HUES48 (cell line): Measurements from ENCODE around the gene UST.

ENCODE experiments used
- H3K27ac ChIP-seq: one replicate; pipeline ENCODE4 v1.7.0; 2013; ENCODE audit warnings: low read depth, low read length, inconsistent platforms
- H3K27me3 ChIP-seq: 2 replicates; pipeline ENCODE4 v1.6.1; 2013; ENCODE audit warnings: mild to moderate bottlenecking, low read length; ENCODE audit not compliant: control insufficient read depth, insufficient read depth
- H3K36me3 ChIP-seq: 2 replicates; pipeline ENCODE4 v1.6.1; 2013; ENCODE audit warnings: low read length; ENCODE audit not compliant: control insufficient read depth, insufficient read depth
- H3K4me1 ChIP-seq: 2 replicates; pipeline ENCODE4 v1.6.1; 2013; ENCODE audit warnings: mild to moderate bottlenecking, low read length; ENCODE audit not compliant: control insufficient read depth, insufficient read depth
- H3K4me3 ChIP-seq: 2 replicates; pipeline ENCODE4 v1.5.1; 2013; ENCODE audit warnings: mild to moderate bottlenecking, low read depth, low read length
- H3K9ac ChIP-seq: 2 replicates; pipeline ENCODE4 v1.6.1; 2013; ENCODE audit warnings: mild to moderate bottlenecking, low read depth, low read length, moderate library complexity
- H3K9me3 ChIP-seq: 2 replicates; pipeline ENCODE4 v1.6.1; 2013; ENCODE audit warnings: low read length; ENCODE audit not compliant: control insufficient read depth, insufficient read depth

The UST gene

DNA sequence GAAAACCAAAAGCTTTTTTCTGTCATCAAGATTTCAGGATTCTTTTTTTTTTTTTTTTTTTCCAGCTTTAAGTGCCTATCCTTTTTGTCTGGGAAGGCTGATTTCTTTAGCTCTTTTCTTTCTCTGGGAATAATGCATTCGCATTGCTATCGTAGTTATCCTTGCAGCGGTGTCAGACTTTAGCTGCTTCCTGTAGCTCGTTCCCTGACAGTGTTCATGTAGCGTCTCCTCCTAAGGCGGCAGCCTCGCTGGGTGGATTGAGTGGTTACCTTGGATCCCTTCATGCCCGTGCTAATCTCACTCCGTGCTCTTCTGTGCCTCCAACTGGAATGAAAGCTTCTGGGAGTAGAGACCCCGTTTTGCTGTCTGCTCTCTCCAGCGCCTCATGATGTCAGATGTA is 43.1 kb downstream of the UST start:
- H3K9ac ChIP-seq, result no peak overlapping the region
- H3K9me3 ChIP-seq, result no peaks in the 10 kb centered on the region; the same call in 1 of the 2 replicates
- H3K36me3 ChIP-seq, result no peaks in the 10 kb centered on the region
- H3K4me3 ChIP-seq, result no peak overlapping the region
- H3K4me1 ChIP-seq, result peaks cover 5% of the 10 kb centered on the region; the same call in 1 of the 2 replicates
- no peak overlapping the region for H3K27ac ChIP-seq
- no peaks in the 10 kb centered on the region for H3K27me3 ChIP-seq

DNA sequence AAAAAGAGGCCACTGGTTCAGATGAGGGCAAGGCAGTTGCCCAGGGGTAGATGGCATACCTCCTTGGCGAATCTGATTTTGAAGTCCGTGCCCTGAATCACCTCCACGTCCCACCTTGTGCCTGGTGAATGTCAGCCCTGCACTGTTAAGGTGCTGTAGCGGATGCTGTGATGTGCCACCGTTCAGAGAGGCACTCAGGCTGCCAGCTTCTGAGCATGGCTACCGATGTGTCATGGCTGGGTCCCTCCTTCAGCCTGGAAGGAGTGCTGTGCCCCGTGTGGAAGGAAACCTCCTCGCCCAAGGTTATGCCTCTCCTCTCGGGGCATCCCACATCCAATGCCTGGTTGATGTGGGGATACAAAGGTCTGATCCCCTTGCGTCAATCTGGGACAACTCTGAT is 43.6 kb downstream of the UST start:
- no peak overlapping the region for H3K9ac ChIP-seq
- no peaks in the 10 kb centered on the region; the same call in 1 of the 2 replicates for H3K9me3 ChIP-seq
- H3K4me1 ChIP-seq, result peaks cover 9% of the 10 kb centered on the region; the same call in 1 of the 2 replicates

DNA sequence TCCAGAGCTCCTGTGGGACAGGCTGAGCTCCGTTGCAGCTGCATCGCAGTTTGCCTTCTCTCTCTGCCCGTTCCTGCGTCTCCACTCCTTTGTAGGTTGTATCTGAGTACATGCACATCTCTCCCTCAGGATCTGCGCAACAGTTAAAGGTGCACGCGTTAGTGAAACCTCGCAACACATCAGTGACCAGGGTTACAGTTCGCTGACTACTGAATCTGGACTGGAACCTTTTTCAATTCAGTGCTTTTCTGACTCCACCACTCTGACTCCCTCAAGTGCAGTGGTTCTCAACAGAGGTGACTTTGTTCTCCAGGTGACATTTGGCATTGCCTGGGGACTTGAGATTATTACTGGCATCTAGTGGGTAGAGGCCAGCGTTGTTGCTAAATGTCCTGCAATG is 44.0 kb downstream of the UST start:
- peaks cover 9% of the 10 kb centered on the region; the same call in 1 of the 2 replicates for H3K4me1 ChIP-seq
- no peak overlapping the region for H3K27ac ChIP-seq
- no peak overlapping the region for H3K4me3 ChIP-seq
- H3K9me3 ChIP-seq, result no peaks in the 10 kb centered on the region; the same call in 1 of the 2 replicates
- H3K27me3 ChIP-seq, result no peaks in the 10 kb centered on the region
- H3K36me3 ChIP-seq, result no peaks in the 10 kb centered on the region
- no peak overlapping the region for H3K9ac ChIP-seq

More for the DNA sequence above, 43.6 kb downstream of the UST start:
- Histone ChIP-seq H3K27me3 (no peaks in the 10 kb centered on the region), H3K27ac (no peak overlapping the region), H3K4me3 (no peak overlapping the region), H3K36me3 (no peaks in the 10 kb centered on the region)

DNA sequence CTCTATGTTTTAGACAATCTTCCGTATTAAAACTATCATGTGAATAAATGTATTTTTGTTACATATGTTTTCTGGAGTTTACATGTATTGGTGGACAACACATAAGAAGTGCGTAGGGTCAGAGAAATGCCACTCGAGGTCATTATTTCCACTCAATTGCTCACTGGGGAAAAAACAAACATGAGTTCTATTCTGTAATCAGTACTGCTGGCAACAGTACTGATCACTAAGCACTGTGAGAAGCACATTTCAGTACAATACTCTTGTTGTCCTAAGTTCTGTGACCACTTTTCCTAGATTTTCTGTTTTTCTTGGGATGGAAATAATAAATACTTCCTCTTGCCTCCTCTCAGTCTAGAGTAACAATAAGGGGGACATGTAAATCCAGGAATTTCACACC is 44.5 kb downstream of the UST start:
- no peaks in the 10 kb centered on the region for H3K27me3 ChIP-seq
- H3K4me1 ChIP-seq, result peaks cover 12% of the 10 kb centered on the region; the same call in 1 of the 2 replicates
- no peak overlapping the region for H3K27ac ChIP-seq
- H3K36me3 ChIP-seq, result no peaks in the 10 kb centered on the region
- H3K4me3 ChIP-seq, result no peak overlapping the region
- H3K9me3 ChIP-seq, result no peaks in the 10 kb centered on the region; the same call in 1 of the 2 replicates
- no peak overlapping the region for H3K9ac ChIP-seq

DNA sequence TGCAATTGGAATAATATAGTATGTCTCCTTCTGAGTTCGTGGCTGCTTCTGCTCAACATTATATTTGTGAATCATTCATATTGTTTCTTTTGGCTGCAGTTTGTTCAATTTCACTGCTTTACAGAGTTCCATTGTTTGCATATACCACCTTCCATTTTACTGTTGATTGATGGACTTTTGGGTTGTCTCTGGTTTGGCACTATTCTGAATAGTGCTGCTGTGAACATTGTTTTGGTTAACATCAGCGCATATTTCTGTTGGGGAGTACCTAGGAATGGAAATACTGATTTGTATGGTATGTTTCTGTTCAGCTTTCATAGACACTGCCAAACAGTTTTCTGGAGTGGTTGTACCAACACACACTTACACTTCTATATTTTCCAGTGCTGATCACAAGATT is 46.9 kb downstream of the UST start:
- Histone ChIP-seq H3K4me3 (no peak overlapping the region), H3K9me3 (no peaks in the 10 kb centered on the region; the same call in 1 of the 2 replicates), H3K36me3 (no peaks in the 10 kb centered on the region), H3K27ac (no peak overlapping the region), H3K4me1 (peaks cover 12% of the 10 kb centered on the region; the same call in 1 of the 2 replicates), H3K9ac (no peak overlapping the region), H3K27me3 (no peaks in the 10 kb centered on the region)

DNA sequence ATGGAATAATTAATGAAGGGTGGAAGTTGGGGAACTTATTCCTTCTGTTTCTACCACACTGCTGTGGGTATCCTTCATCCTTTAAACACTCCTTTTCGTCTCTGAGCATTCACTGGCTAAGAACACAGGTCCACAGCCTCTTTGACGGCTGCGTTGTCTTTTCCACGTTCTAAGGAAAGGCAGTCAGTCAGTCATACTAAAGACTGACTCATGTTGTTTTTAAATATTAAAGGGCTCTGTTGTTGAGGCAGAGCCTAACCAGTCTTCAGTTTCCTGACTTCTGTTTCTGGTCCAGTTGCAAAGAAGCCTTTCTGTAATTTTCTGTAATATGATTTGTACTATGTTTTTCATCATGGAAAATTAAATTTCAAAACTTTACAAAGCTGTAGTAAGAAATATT is 48.0 kb downstream of the UST start:
- Histone ChIP-seq H3K27ac (no peak overlapping the region), H3K9me3 (no peaks in the 10 kb centered on the region; the same call in 1 of the 2 replicates), H3K9ac (no peak overlapping the region), H3K4me1 (peaks cover 12% of the 10 kb centered on the region; the same call in 1 of the 2 replicates), H3K36me3 (no peaks in the 10 kb centered on the region), H3K27me3 (no peaks in the 10 kb centered on the region), H3K4me3 (no peak overlapping the region)

DNA sequence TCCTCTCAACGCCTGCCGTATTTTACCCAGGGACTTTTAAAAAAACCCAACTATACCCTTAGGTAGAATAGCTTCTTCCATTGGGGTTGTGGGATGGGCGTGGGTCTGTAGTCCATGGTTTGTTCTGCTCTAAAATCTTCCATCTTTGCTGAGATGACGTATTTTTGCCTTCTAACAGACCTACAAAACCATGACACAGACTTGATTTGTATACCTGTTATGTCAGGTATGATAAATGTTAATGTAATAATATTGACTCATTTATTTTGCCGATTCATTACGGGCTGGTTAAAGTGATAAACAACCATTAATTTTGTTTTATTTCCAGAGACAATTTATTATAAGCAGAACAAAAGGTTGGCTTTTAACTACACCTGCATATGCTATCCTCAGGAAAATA is 48.7 kb downstream of the UST start:
- Histone ChIP-seq H3K9me3 (no peaks in the 10 kb centered on the region; the same call in 1 of the 2 replicates), H3K9ac (no peak overlapping the region), H3K27me3 (no peaks in the 10 kb centered on the region), H3K4me3 (no peak overlapping the region), H3K4me1 (peaks cover 12% of the 10 kb centered on the region; the same call in 1 of the 2 replicates), H3K27ac (no peak overlapping the region), H3K36me3 (no peaks in the 10 kb centered on the region)

DNA sequence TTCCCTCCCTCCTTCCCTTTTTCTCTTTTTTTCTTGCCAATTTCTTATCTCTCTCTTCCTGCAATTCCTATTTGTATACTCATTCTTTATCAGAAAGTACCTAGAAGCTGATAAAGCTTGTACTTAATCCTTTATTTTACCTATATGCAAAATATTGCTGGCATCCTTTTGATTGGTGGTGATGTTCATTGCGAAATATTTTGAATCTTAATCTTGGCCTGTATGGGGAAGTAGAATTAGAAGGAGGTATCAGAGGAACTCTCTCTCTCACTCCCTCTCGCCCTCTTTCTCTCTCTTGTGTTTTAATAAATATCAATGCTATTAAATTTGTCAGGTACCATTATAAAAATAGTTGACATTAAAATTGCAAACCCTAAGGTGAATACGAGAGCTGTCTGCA is 52.8 kb downstream of the UST start:
- no peak overlapping the region for H3K27ac ChIP-seq
- H3K9ac ChIP-seq, result no peak overlapping the region
- no peaks in the 10 kb centered on the region for H3K36me3 ChIP-seq
- H3K9me3 ChIP-seq, result no peaks in the 10 kb centered on the region
- peaks cover 29% of the 10 kb centered on the region for H3K4me1 ChIP-seq
- H3K4me3 ChIP-seq, result no peak overlapping the region
- H3K27me3 ChIP-seq, result no peaks in the 10 kb centered on the region

DNA sequence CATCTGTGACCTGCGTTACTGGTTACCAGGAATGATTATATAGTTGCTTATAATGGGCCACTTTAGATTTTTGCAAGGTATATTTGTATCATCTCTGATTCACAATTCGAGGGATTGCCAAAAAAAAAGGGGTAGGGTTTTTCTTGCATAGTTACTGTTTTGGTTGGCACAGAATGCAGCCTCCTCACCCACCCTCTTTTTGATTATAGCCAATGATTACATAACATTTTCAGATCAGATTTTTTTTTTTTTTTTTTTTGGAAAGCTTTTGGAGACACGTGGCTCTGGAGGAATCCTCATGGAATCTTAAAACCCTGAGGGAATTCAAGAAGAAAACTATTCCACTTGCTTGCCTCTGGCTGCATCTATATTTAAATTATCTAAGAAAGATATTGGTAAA is 53.7 kb downstream of the UST start:
- no peak overlapping the region for H3K27ac ChIP-seq
- H3K36me3 ChIP-seq, result no peaks in the 10 kb centered on the region
- no peaks in the 10 kb centered on the region for H3K27me3 ChIP-seq
- no peak overlapping the region for H3K9ac ChIP-seq
- peaks cover 31% of the 10 kb centered on the region for H3K4me1 ChIP-seq
- no peaks in the 10 kb centered on the region for H3K9me3 ChIP-seq
- H3K4me3 ChIP-seq, result no peak overlapping the region

DNA sequence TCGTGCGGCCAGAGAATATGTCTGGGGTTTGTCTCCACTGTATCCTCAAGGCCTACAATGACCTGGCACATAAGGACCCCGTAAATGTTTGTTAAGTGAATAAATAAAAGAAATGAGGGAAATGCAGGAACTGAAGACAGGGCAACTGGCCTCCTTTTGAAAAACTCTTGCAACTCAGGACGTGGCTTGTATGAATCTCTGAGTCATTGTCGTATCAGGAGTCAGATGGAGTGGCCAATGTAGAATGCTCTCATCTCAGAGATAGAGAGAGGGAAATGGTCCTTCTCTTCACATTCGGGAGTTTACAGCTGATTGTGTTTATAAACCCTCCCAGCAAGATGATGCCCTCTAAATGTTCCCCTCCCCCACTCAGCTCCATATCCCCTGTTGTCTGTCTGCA is 57.1 kb downstream of the UST start:
- H3K4me1 ChIP-seq, result peaks cover 35% of the 10 kb centered on the region
- no peak overlapping the region for H3K27ac ChIP-seq
- H3K9ac ChIP-seq, result no peak overlapping the region
- H3K27me3 ChIP-seq, result no peaks in the 10 kb centered on the region
- no peaks in the 10 kb centered on the region for H3K9me3 ChIP-seq
- no peaks in the 10 kb centered on the region for H3K36me3 ChIP-seq
- no peak overlapping the region for H3K4me3 ChIP-seq

DNA sequence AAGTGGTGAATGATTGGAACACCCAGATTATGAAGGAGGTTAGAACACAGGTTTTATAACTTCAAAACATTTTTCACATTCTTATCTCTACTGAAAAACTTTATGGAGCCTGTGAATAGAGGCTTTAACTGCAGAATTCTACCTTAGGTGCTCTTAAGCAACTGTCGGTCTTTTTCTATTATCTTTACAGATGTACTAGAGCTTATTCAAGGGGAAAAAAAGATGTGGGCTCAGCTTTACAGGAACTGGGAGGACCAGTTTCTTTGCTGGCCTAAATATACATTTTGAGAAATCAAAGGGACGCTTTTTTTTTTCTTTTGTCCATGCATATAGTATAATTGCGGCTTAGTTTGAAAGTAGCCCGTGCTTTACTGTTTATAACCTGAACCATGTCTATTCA is 58.9 kb downstream of the UST start:
- Histone ChIP-seq H3K36me3 (no peaks in the 10 kb centered on the region), H3K27ac (no peak overlapping the region), H3K9me3 (no peaks in the 10 kb centered on the region), H3K27me3 (no peaks in the 10 kb centered on the region), H3K4me1 (peaks cover 35% of the 10 kb centered on the region), H3K9ac (no peak overlapping the region), H3K4me3 (no peak overlapping the region)
